M059J (cell line): ENCODE results near the gene LSM8. TPM values are rescaled to one million over a fixed set of nuclear protein-coding genes. Genes with fewer than 3 reads are reported as not detected.
"Not testable (repeated sequence)": the region's sequence is repeated elsewhere in the genome, so short reads cannot be mapped to it uniquely, and the experiment has no call there.

Source experiments
- DNase-seq: peaks from one replicate; pipeline ENCODE4 v3.0.0-alpha.2; 2012; ENCODE audit warnings: low read depth
- total RNA-seq: library from RNA; depleted of rRNA; stranded (reverse); fragments of >200 nt; shearing (Covaris generic); gene quantifications from 2 replicates; pipeline ENCODE4 v1.2.3, GENCODE V29; 2014; rRNA removed

The LSM8 gene
- total RNA-seq, 1 experiment from 2014 or later, result 104 TPM

GRCh38 chr7:118214051-118214832 lies 30.3 kb downstream of the LSM8 start:
- peak; percentile 79 for DNase-seq

GRCh38 chr7:118214833-118215182 lies 30.8 kb downstream of the LSM8 start:
- no peak for DNase-seq

GRCh38 chr7:118217210-118217619 lies 33.3 kb downstream of the LSM8 start:
- DNase-seq, result no peak

- no peak for DNase-seq
These were observed 34.6 kb downstream of the LSM8 start for GRCh38 chr7:118218413-118219156.

GRCh38 chr7:118219157-118219512 lies 35.2 kb downstream of the LSM8 start:
- DNase-seq, result no peak

- no peak for DNase-seq
These were observed 36.6 kb downstream of the LSM8 start for GRCh38 chr7:118220583-118220982.

GRCh38 chr7:118222591-118222990 lies 38.6 kb downstream of the LSM8 start:
- no peak for DNase-seq

GRCh38 chr7:118224521-118224920 lies 40.6 kb downstream of the LSM8 start, which contains the start of gene ANKRD7:
ANKRD7 (plus strand) TSS chr7:118224704; CDS start chr7:118224831, 127 bp downstream.
- DNase-seq, result no peak

- DNase-seq, result peak; percentile 43
These were observed 48.9 kb downstream of the LSM8 start for GRCh38 chr7:118232837-118233236.

- no peak for DNase-seq
These were observed 49.8 kb downstream of the LSM8 start for GRCh38 chr7:118233799-118234198.

GRCh38 chr7:118239014-118239413 lies 55.0 kb downstream of the LSM8 start:
- DNase-seq, result no peak

GRCh38 chr7:118240320-118240719 lies 56.4 kb downstream of the LSM8 start:
- DNase-seq, result not testable (repeated sequence)

Other genes starting within 250 kb of the LSM8 start
- gene ANKRD7, start 40.5 kb downstream of the LSM8 start, total RNA-seq, result 2.2 and 2.4 TPM in 2 replicates